IPS DF 6.9 (cell line): ENCODE measurements around the gene CKMT2.
A peak's percentile ranks its signal among the peaks of the same experiment; 100 is the strongest.

ENCODE experiments used
- DNase-seq: peaks from one replicate; pipeline ENCODE4 v3.0.0-alpha.2; 2013; ENCODE audit warnings: low read depth, low spot score
- H3K27ac ChIP-seq: one replicate; pipeline ENCODE4 v1.5.1; 2013; ENCODE audit warnings: low read length, control low read depth
- H3K27me3 ChIP-seq: 2 replicates; pipeline ENCODE4 v1.6.1; 2013; ENCODE audit warnings: mild to moderate bottlenecking, low read length; ENCODE audit not compliant: control insufficient read depth, insufficient read depth
- H3K36me3 ChIP-seq: 2 replicates; pipeline ENCODE4 v1.6.1; 2013; ENCODE audit warnings: low read length; ENCODE audit not compliant: control insufficient read depth, insufficient read depth
- H3K4me1 ChIP-seq: 2 replicates; pipeline ENCODE4 v1.6.1; 2013; ENCODE audit warnings: low read length; ENCODE audit not compliant: control insufficient read depth, insufficient read depth
- H3K4me3 ChIP-seq: 2 replicates; pipeline ENCODE4 v1.5.1; 2013; ENCODE audit warnings: mild to moderate bottlenecking, low read length
- H3K9me3 ChIP-seq: 2 replicates; pipeline ENCODE4 v1.6.1; 2013; ENCODE audit warnings: low read length, inconsistent platforms; ENCODE audit not compliant: control insufficient read depth, insufficient read depth
- WGBS: extraction: QIAGEN DNeasy Blood & Tissue Kit; methylation state at CpG from one replicate; pipeline ENCODE4 v1.1.7; 2013; ENCODE audit warnings: mixed read lengths, missing lambda C conversion rate; ENCODE audit not compliant: insufficient read length, insufficient coverage; 5-methylcytosine and 5-hydroxymethylcytosine counted together

Gene CKMT2

DNA sequence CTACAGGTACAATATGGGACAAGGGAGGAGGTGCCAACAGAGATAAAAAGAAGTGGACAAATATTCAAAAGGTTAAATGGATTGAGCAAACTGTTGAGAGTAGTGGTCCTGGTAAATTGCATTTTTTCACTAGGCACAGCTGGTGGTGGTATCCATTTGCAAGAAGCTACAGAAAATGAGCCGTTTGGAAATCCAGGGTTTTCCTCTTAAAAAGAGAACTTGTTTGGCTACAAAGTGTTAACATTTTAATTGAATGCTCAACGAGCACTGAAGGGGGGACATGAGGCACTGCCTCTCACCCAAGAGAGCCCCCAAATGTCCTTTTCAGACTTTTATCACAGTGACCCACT lies 67.8 kb downstream of the CKMT2 start:
- DNase-seq = no peak
- Histone ChIP-seq H3K36me3 (no peaks in the 10 kb centered on the region), H3K4me3 (peak overlapping the region; percentile 56), H3K4me1 (no peaks in the 10 kb centered on the region; the same call in 1 of the 2 replicates), H3K27me3 (no peaks in the 10 kb centered on the region), H3K27ac (no peak overlapping the region), H3K9me3 (no peaks in the 10 kb centered on the region)
- WGBS = no CpG with 5 or more reads among the region's 2 CpGs

- WGBS = no CpG with 5 or more reads among the region's 54 CpGs
- H3K27me3 ChIP-seq = no peaks in the 10 kb centered on the region
Observed at GRCh38 chr5:81301271-81302015, 68.3 kb downstream of the CKMT2 start, which contains the start of gene ZCCHC9. ZCCHC9 (plus strand) TSS chr5:81301587; CDS start chr5:81304758, 3,171 bp downstream.

GRCh38 chr5:81302596-81302995 lies 69.5 kb downstream of the CKMT2 start:
- peak overlapping the region; percentile 56; the same call in 1 of the 2 replicates for H3K4me3 ChIP-seq
- no peaks in the 10 kb centered on the region for H3K36me3 ChIP-seq
- no peak for DNase-seq
- H3K9me3 ChIP-seq = no peaks in the 10 kb centered on the region
- H3K27ac ChIP-seq = no peak overlapping the region
- WGBS = no CpG with 5 or more reads among the region's 5 CpGs
- no peaks in the 10 kb centered on the region; the same call in 1 of the 2 replicates for H3K4me1 ChIP-seq
- H3K27me3 ChIP-seq = no peaks in the 10 kb centered on the region

More at GRCh38 chr5:81301271-81302015, 68.3 kb downstream of the CKMT2 start, which contains the start of gene ZCCHC9:
- no peaks in the 10 kb centered on the region for H3K36me3 ChIP-seq
- no peaks in the 10 kb centered on the region for H3K9me3 ChIP-seq
- no peak within 1 kb of the TSS for H3K27ac ChIP-seq
- H3K4me3 ChIP-seq = peak within 1 kb of the TSS; percentile 56
- no peaks in the 10 kb centered on the region; the same call in 1 of the 2 replicates for H3K4me1 ChIP-seq
- peak; percentile 90 for DNase-seq

DNA sequence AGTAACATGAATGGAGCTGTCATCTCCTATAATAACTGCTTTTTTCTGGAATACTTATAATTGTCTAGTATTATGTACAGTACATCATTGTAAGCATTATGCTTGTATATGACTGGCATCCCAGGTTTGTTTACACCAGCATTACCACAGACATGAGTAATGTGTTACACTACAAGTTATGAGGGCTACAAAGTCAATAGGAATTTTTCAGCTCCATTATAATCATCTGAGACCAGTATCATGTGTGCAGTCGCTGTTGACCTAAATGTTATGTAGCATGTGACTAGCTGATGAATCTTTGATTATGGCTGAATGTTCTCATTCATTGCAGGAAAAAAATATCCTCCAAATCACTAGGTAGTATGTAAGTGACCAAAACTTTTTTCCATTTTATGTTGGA lies 70.4 kb downstream of the CKMT2 start:
- no peak overlapping the region for H3K27ac ChIP-seq
- H3K4me3 ChIP-seq = no peak overlapping the region
- no CpG with 5 or more reads among the region's 1 CpG for WGBS
- no peaks in the 10 kb centered on the region for H3K9me3 ChIP-seq
- no peaks in the 10 kb centered on the region; the same call in 1 of the 2 replicates for H3K4me1 ChIP-seq
- H3K36me3 ChIP-seq = no peaks in the 10 kb centered on the region
- no peak for DNase-seq
- H3K27me3 ChIP-seq = no peaks in the 10 kb centered on the region

DNA sequence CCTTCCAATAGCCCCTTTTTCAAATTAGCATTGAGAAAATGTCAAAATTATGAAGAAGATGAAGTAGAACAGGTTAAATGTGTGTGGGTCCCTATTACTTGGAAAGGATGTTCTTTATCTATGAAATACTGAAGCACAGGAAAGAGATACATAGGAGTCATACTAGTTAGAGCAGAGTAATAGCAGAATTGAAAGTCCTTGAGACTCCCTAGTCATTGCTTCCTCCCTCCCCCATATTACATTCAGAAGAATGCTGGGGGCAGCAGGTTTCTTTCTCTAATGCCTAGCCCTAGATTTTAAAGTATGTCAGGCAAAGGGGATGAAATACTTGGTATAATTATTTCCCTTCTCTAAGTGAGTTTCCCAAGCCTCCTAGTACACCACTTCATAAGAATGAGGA lies 72.7 kb downstream of the CKMT2 start:
- Histone ChIP-seq H3K36me3 (no peaks in the 10 kb centered on the region), H3K27me3 (no peaks in the 10 kb centered on the region), H3K27ac (no peak overlapping the region), H3K4me3 (no peak overlapping the region), H3K9me3 (no peaks in the 10 kb centered on the region), H3K4me1 (no peaks in the 10 kb centered on the region; the same call in 1 of the 2 replicates)
- DNase-seq = no peak

DNA sequence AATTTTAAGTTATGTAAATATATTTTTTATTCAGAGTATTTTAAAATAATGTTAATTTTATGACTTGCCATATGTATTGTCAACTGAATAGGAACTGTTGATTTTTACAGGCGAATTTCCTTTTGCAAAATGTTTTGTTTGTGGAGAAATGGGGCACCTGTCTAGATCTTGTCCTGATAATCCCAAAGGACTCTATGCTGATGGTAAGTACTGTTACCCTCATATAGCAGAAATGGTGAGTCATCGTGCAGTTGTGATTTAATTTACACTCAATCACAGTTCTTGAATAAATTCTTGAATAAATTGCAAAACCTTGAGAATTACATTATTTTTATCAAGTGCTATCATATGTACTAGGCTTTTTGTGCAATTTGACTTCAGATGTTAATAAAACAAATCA lies 75.7 kb downstream of the CKMT2 start:
- Histone ChIP-seq H3K27me3 (no peaks in the 10 kb centered on the region), H3K27ac (no peak overlapping the region), H3K4me1 (no peaks in the 10 kb centered on the region), H3K36me3 (no peaks in the 10 kb centered on the region; the same call in 1 of the 2 replicates), H3K4me3 (no peak overlapping the region), H3K9me3 (no peaks in the 10 kb centered on the region)
- no CpG with 5 or more reads among the region's 2 CpGs for WGBS
- no peak for DNase-seq

GRCh38 chr5:81310402-81311063 lies 77.4 kb downstream of the CKMT2 start:
- Histone ChIP-seq H3K27ac (no peak overlapping the region), H3K27me3 (no peaks in the 10 kb centered on the region), H3K4me3 (no peak overlapping the region), H3K4me1 (no peaks in the 10 kb centered on the region; the same call in 1 of the 2 replicates), H3K9me3 (no peaks in the 10 kb centered on the region), H3K36me3 (no peaks in the 10 kb centered on the region; the same call in 1 of the 2 replicates)
- no peak for DNase-seq
- WGBS = no CpG with 5 or more reads among the region's 1 CpG

DNA sequence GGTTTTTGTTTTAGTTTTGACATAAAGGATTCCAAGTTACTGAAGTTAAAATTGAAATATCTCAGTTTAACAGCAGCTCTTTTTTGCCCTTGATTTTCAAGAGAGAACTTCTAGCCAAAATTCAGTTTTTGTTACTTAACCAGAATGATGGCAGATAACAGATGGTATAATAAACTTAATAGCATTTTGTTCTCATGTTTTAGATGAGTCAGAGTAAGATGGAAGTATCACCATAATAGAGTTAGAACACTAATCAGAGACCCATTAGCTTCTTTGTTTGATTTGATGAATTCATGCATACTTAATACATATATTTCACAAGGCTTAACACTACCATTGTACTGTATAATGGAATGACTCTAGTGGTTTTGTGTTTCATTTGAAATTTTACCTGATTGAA lies 80.2 kb downstream of the CKMT2 start:
- no peak overlapping the region for H3K27ac ChIP-seq
- H3K9me3 ChIP-seq = no peaks in the 10 kb centered on the region
- no peaks in the 10 kb centered on the region; the same call in 1 of the 2 replicates for H3K4me1 ChIP-seq
- no peaks in the 10 kb centered on the region; the same call in 1 of the 2 replicates for H3K36me3 ChIP-seq
- no peak for DNase-seq
- H3K4me3 ChIP-seq = no peak overlapping the region
- no peaks in the 10 kb centered on the region for H3K27me3 ChIP-seq

DNA sequence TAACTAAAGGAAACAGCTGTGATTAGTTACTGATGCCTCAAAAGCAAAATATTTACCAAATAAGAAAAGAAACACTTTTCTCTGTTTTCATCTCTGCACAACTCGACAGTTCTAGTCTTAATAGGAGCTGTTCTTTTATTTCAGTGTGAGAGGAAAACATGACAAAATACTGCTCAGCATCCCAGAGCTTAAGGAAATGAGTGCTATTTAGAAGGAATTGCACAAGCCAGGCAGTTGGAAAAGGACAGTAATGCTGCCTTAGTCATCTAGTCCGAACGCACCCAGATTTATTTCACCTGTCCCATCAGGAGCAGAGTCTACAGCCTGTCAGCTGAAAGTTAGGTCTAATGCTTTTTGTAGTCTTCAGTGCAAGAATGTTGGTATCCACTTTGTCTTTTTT lies 80.6 kb downstream of the CKMT2 start:
- Histone ChIP-seq H3K36me3 (no peaks in the 10 kb centered on the region; the same call in 1 of the 2 replicates), H3K4me3 (no peak overlapping the region), H3K9me3 (no peaks in the 10 kb centered on the region), H3K27ac (no peak overlapping the region), H3K4me1 (no peaks in the 10 kb centered on the region; the same call in 1 of the 2 replicates), H3K27me3 (no peaks in the 10 kb centered on the region)
- DNase-seq = no peak
- no CpG with 5 or more reads among the region's 3 CpGs for WGBS

DNA sequence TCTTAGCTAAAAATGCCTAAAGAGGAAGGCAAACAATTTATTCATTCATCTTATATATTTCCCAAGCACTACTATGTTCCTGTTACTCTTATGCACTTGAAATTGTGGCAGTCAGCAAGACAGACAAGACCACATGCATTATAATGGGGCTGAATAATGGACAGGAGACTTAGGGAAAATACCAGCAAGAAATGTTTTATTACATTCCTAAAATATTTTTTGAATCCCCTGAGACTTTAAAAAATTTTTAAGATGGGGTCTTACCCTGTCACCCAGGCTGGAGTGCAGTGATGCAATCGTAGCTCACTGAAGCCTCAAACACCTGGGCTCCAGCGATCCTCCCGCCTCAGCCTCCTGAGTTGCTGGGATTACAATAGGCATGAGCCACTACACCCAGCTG lies 81.5 kb downstream of the CKMT2 start:
- whole genome bisulfite sequencing = no CpG with 5 or more reads among the region's 3 CpGs
- no peak for DNase-seq
- no peaks in the 10 kb centered on the region; the same call in 1 of the 2 replicates for H3K36me3 ChIP-seq
- H3K27me3 ChIP-seq = no peaks in the 10 kb centered on the region
- no peak overlapping the region for H3K4me3 ChIP-seq
- no peak overlapping the region for H3K27ac ChIP-seq
- H3K4me1 ChIP-seq = no peaks in the 10 kb centered on the region; the same call in 1 of the 2 replicates
- no peaks in the 10 kb centered on the region for H3K9me3 ChIP-seq
